HG03521 (cell line): ENCODE results near the gene PSMB2.

Experiments used
- ATAC-seq: cut with Tn5 transposase; IDR thresholded peaks from one replicate; pipeline ENCODE4 v1.9.1; 2021; ENCODE audit warnings: mild to moderate bottlenecking, moderate library complexity; ENCODE audit not compliant: unreplicated experiment

PSMB2 gene

GRCh38 chr1:35557611-35558373 is 83.5 kb downstream of the PSMB2 start, which contains the start of gene NCDN:
TSS of gene NCDN (plus strand) at chr1:35557799. CDS start at chr1:35558191, 392 bp downstream.
- peak; percentile 82 for ATAC-seq

- ATAC-seq: peak; percentile 64
Measured at GRCh38 chr1:35557118-35557610, 84.2 kb downstream of the PSMB2 start, which contains the start of gene KIAA0319L. TSS of gene KIAA0319L (minus strand) at chr1:35557403. CDS start at chr1:35554491, 2,912 bp downstream.

- ATAC-seq: no peak
Measured at GRCh38 chr1:35556484-35557117, 84.7 kb downstream of the PSMB2 start.

GRCh38 chr1:35555601-35556477 is 85.5 kb downstream of the PSMB2 start:
- no peak for ATAC-seq

- no peak for ATAC-seq
Measured at GRCh38 chr1:35555212-35555584, 86.1 kb downstream of the PSMB2 start.

GRCh38 chr1:35554266-35555211 is 86.8 kb downstream of the PSMB2 start:
- no peak for ATAC-seq

- ATAC-seq: no peak
Measured at GRCh38 chr1:35553851-35554250, 87.5 kb downstream of the PSMB2 start.
